Measurements from ENCODE around the gene UBE4B. TPM values are rescaled to one million over a fixed set of nuclear protein-coding genes. Genes with fewer than 3 reads are reported as not detected.

The UBE4B gene
- total and polyA plus RNA-seq, 2 of the 13 experiments (the other 11 are each of a cell fraction or from before 2014, with no cell fraction given): 15.2 to 24.8 TPM

DNA sequence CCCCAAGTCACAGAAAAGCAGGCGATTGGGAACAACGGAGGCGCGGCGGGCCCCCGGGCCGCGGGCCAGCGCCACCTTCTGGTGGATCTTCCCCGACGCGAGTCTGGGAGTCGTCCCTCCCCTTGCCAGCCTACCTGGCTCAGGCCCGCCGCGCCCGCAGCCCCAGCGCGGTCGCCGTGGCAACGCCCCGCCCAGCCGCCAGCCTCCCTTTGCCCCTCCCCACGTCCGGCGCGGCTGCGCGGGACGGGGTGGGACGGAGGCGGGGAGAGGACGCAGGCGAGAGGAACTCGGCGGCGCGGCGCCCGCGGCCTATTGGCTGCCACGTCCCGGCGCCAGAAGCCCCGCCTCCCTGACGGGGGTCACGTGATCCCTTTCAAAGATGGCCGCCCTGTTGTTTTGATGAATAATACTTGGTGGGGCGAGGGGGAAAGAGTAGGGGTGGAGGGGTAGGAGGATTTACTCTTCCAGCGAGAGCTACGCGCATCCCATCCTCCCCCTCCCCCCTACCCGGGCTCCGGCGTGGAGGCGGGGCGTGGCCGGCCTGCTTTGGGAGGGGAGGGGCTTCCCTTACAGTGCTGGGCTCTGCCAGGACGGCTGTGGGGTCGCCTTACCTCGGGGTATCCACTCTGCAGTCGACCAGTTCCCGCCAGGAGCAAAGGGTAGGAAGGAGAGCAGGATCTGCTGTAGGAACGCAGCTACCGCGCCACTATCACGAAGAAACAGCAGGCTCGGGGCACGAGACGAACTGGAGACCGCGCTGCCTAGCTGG, at the start of gene UBE4B (continued):
- TF ChIP-seq, protein P1, sequence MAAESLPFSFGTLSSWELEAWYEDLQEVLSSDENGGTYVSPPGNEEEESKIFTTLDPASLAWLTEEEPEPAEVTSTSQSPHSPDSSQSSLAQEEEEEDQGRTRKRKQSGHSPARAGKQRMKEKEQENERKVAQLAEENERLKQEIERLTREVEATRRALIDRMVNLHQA (CRISPR knock-in tag; IDR thresholded peaks at IDR 0.05): no peak
- TF ChIP-seq ZC3H13 (CRISPR knock-in tag; IDR thresholded peaks at IDR 0.05) (0 out of 2 replicates have a peak, but pooled peaks have one; percentile 43), DPF2 (CRISPR knock-in tag; IDR thresholded peaks at IDR 0.05; ENCODE audit: borderline replicate concordance, low read depth) (no peak), TBL1XR1 (IDR thresholded peaks at IDR 0.05; ENCODE audit: borderline replicate concordance, low read length, partially characterized antibody) (peak; percentile 14), KAT8 (CRISPR knock-in tag; IDR thresholded peaks at IDR 0.05) (peak; percentile 74; the same call in 1 of the 2 replicates), IKZF1 (IDR thresholded peaks at IDR 0.05) (no peak), ZNF224 (CRISPR knock-in tag; IDR thresholded peaks at IDR 0.05) (0 out of 2 replicates have a peak, but pooled peaks have one; percentile 79), TEAD3 (CRISPR knock-in tag; optimal IDR thresholded peaks at IDR 0.05; ENCODE audit: borderline replicate concordance) (no peak), GABPA (IDR thresholded peaks at IDR 0.05; ENCODE audit: low read depth, low read length) (no peak), GABPA (CRISPR knock-in tag; IDR thresholded peaks at IDR 0.05; ENCODE audit: low read depth) (0 out of 2 replicates have a peak, but pooled peaks have one; percentile 13), SOX6 (IDR thresholded peaks at IDR 0.05) (no peak), SOX6 (CRISPR knock-in tag; IDR thresholded peaks at IDR 0.05) (peak; percentile 35; the same call in 1 of the 2 replicates), SYNCRIP (IDR thresholded peaks at IDR 0.05; ENCODE audit: insufficient read depth, low read depth, low read length) (no peak)
- TF ChIP-seq, protein P2, sequence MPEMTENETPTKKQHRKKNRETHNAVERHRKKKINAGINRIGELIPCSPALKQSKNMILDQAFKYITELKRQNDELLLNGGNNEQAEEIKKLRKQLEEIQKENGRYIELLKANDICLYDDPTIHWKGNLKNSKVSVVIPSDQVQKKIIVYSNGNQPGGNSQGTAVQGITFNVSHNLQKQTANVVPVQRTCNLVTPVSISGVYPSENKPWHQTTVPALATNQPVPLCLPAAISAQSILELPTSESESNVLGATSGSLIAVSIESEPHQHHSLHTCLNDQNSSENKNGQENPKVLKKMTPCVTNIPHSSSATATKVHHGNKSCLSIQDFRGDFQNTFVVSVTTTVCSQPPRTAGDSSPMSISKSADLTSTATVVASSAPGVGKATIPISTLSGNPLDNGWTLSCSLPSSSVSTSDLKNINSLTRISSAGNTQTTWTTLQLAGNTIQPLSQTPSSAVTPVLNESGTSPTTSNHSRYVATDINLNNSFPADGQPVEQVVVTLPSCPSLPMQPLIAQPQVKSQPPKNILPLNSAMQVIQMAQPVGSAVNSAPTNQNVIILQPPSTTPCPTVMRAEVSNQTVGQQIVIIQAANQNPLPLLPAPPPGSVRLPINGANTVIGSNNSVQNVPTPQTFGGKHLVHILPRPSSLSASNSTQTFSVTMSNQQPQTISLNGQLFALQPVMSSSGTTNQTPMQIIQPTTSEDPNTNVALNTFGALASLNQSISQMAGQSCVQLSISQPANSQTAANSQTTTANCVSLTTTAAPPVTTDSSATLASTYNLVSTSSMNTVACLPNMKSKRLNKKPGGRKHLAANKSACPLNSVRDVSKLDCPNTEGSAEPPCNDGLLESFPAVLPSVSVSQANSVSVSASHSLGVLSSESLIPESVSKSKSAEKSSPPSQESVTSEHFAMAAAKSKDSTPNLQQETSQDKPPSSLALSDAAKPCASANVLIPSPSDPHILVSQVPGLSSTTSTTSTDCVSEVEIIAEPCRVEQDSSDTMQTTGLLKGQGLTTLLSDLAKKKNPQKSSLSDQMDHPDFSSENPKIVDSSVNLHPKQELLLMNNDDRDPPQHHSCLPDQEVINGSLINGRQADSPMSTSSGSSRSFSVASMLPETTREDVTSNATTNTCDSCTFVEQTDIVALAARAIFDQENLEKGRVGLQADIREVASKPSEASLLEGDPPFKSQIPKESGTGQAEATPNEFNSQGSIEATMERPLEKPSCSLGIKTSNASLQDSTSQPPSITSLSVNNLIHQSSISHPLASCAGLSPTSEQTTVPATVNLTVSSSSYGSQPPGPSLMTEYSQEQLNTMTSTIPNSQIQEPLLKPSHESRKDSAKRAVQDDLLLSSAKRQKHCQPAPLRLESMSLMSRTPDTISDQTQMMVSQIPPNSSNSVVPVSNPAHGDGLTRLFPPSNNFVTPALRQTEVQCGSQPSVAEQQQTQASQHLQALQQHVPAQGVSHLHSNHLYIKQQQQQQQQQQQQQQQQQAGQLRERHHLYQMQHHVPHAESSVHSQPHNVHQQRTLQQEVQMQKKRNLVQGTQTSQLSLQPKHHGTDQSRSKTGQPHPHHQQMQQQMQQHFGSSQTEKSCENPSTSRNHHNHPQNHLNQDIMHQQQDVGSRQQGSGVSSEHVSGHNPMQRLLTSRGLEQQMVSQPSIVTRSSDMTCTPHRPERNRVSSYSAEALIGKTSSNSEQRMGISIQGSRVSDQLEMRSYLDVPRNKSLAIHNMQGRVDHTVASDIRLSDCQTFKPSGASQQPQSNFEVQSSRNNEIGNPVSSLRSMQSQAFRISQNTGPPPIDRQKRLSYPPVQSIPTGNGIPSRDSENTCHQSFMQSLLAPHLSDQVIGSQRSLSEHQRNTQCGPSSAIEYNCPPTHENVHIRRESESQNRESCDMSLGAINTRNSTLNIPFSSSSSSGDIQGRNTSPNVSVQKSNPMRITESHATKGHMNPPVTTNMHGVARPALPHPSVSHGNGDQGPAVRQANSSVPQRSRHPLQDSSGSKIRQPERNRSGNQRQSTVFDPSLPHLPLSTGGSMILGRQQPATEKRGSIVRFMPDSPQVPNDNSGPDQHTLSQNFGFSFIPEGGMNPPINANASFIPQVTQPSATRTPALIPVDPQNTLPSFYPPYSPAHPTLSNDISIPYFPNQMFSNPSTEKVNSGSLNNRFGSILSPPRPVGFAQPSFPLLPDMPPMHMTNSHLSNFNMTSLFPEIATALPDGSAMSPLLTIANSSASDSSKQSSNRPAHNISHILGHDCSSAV (CRISPR knock-in tag; IDR thresholded peaks at IDR 0.05; ENCODE audit: borderline replicate concordance): no peak
- TF ChIP-seq, protein P3, sequence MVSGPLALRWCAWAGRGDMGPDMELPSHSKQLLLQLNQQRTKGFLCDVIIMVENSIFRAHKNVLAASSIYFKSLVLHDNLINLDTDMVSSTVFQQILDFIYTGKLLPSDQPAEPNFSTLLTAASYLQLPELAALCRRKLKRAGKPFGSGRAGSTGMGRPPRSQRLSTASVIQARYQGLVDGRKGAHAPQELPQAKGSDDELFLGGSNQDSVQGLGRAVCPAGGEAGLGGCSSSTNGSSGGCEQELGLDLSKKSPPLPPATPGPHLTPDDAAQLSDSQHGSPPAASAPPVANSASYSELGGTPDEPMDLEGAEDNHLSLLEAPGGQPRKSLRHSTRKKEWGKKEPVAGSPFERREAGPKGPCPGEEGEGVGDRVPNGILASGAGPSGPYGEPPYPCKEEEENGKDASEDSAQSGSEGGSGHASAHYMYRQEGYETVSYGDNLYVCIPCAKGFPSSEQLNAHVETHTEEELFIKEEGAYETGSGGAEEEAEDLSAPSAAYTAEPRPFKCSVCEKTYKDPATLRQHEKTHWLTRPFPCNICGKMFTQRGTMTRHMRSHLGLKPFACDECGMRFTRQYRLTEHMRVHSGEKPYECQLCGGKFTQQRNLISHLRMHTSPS (CRISPR knock-in tag; IDR thresholded peaks at IDR 0.05; ENCODE audit: low read depth): no peak
- TF ChIP-seq, protein P4, sequence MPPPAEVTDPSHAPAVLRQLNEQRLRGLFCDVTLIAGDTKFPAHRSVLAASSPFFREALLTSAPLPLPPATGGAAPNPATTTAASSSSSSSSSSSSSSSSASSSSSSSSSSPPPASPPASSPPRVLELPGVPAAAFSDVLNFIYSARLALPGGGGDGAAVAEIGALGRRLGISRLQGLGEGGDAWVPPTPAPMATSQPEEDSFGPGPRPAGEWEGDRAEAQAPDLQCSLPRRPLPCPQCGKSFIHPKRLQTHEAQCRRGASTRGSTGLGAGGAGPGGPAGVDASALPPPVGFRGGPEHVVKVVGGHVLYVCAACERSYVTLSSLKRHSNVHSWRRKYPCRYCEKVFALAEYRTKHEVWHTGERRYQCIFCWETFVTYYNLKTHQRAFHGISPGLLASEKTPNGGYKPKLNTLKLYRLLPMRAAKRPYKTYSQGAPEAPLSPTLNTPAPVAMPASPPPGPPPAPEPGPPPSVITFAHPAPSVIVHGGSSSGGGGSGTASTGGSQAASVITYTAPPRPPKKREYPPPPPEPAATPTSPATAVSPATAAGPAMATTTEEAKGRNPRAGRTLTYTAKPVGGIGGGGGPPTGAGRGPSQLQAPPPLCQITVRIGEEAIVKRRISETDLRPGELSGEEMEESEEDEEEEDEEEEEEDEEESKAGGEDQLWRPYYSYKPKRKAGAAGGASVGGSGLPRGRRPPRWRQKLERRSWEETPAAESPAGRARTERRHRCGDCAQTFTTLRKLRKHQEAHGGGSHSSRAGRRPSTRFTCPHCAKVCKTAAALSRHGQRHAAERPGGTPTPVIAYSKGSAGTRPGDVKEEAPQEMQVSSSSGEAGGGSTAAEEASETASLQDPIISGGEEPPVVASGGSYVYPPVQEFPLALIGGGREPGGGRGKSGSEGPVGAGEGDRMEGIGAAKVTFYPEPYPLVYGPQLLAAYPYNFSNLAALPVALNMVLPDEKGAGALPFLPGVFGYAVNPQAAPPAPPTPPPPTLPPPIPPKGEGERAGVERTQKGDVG (CRISPR knock-in tag; IDR thresholded peaks at IDR 0.05; ENCODE audit: borderline replicate concordance): no peak

All from HepG2 (cell line).